Vagina (tissue), 2 donors: ENCODE results near the gene PDE9A. TPM values are rescaled to one million over a fixed set of nuclear protein-coding genes. Genes with fewer than 3 reads are reported as not detected.

Experiments used
- DNase-seq, 2 donors: peaks; one replicate each; pipeline ENCODE4 v3.0.0-alpha.2; 2017; ENCODE audit errors: extremely low spot score in 2 of 2
- H3K27ac ChIP-seq: fragments of 200-600 bp; sonication (generic); one replicate; pipeline ENCODE4 v1.5.1; 2019
- H3K27me3 ChIP-seq: fragments of 200-600 bp; sonication (generic); one replicate; pipeline ENCODE4 v1.5.1; 2019
- H3K36me3 ChIP-seq, 2 donors: fragments of 200-600 bp; sonication (generic); one replicate each; pipeline ENCODE4 v1.5.1; 2017 to 2019
- H3K4me1 ChIP-seq: fragments of 200-600 bp; sonication (generic); one replicate; pipeline ENCODE4 v1.5.1; 2019
- H3K4me3 ChIP-seq, 2 donors: fragments of 200-600 bp; sonication (generic); 1 replicate in 1 of 2; 2 replicates in 1 of 2; pipeline ENCODE4 v1.5.1; 2016 to 2019
- H3K9me3 ChIP-seq: fragments of 200-600 bp; sonication (generic); one replicate; pipeline ENCODE4 v1.5.1; 2019
- POLR2A ChIP-seq, 2 donors: fragments of 450-650 bp; IDR thresholded peaks; one replicate each; pipeline ENCODE4 v1.6.1; 2017; ENCODE audit warnings: antibody characterized with exemption in 2 of 2, mild to moderate bottlenecking in 2 of 2, moderate library complexity in 2 of 2
- POLR2AphosphoS5 ChIP-seq, 2 donors: sonication (generic); formaldehyde crosslinking; IDR thresholded peaks; one replicate each; pipeline ENCODE4 v1.9.0; 2017; ENCODE audit warnings: antibody characterized with exemption in 2 of 2, mild to moderate bottlenecking in 2 of 2, low read depth in 1 of 2; ENCODE audit not compliant: insufficient read depth in 1 of 2
- intact Hi-C: fragments of 100-400 bp; cut with DNase I; formaldehyde crosslinking; loops from one replicate; pipeline ENCODE4 v1.15.1; 2023
- total RNA-seq: library from RNA; depleted of rRNA; stranded (reverse); fragments of >200 nt; gene quantifications from one replicate; pipeline ENCODE4 v1.2.3, GENCODE V29; 2016
- TF ChIP-seq, protein P1 (sequence below), 3 experiments: fragments of 450-650 bp in 2 of 3; fragments of 200-600 bp in 1 of 3; sonication (generic) in 1 of 3; IDR thresholded peaks; one replicate each; pipeline ENCODE4 v1.5.1; 2017 to 2019; ENCODE audit warnings: antibody characterized with exemption in 3 of 3, mild to moderate bottlenecking in 2 of 3, moderate library complexity in 2 of 3

The PDE9A gene
- total RNA-seq, 1 donor from 2014 or later = 9.6 TPM

DNA sequence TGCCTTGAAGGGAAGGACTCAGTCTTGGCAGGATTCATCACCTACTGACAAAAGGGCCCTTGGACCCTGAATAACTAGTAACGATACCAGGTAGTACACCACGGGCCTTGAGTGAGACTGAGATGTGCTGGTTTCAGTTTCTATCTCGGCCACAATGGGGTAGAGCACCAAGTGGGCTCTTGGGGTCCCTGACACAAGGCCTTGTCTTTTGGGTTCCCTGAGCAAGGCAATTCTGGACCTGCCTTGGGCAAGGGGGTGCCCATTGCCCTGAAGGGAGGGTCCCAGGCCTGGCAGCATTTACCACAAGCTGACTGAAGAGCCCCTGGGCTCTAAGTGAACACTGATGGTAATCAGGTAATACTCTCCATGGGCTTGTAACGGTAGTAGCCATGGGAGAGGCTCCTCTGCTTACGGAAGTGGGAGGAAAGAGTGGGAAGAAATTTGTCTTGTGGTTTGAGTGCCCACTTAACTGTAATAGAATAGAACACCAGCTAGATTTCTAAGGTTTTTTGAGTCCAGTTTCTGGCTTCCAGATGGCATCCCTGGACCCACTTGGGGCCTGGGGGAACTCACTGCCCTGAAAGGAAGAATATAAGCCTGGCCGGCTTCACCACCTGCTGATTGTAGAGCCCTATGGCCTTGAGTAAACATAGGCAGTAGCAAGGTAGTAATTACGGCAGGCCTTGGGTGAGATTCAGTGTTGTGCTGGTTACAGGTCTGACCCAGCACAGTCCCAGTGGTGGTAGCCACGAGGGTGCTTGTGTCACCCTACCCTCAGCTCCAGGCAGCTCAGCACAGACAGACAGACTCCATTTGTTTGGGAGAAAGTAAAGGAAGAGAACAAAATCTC is 167.4 kb downstream of the PDE9A start:
- H3K4me1 ChIP-seq = no peaks in the 10 kb centered on the region
- no peak for DNase-seq
- H3K9me3 ChIP-seq = no peaks in the 10 kb centered on the region
- no peaks in the 10 kb centered on the region for H3K36me3 ChIP-seq
- TF ChIP-seq POLR2AphosphoS5 (IDR thresholded peaks at IDR 0.05; ENCODE audit: insufficient read depth in 1 of 2, low read depth in 1 of 2) (no peak), POLR2A (IDR thresholded peaks at IDR 0.05) (no peak)
- TF ChIP-seq, protein P1, sequence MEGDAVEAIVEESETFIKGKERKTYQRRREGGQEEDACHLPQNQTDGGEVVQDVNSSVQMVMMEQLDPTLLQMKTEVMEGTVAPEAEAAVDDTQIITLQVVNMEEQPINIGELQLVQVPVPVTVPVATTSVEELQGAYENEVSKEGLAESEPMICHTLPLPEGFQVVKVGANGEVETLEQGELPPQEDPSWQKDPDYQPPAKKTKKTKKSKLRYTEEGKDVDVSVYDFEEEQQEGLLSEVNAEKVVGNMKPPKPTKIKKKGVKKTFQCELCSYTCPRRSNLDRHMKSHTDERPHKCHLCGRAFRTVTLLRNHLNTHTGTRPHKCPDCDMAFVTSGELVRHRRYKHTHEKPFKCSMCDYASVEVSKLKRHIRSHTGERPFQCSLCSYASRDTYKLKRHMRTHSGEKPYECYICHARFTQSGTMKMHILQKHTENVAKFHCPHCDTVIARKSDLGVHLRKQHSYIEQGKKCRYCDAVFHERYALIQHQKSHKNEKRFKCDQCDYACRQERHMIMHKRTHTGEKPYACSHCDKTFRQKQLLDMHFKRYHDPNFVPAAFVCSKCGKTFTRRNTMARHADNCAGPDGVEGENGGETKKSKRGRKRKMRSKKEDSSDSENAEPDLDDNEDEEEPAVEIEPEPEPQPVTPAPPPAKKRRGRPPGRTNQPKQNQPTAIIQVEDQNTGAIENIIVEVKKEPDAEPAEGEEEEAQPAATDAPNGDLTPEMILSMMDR (IDR thresholded peaks at IDR 0.05) = no peak
- intact Hi-C loops = no loop called here
- no peak overlapping the region for H3K27ac ChIP-seq
- no peaks in the 10 kb centered on the region for H3K27me3 ChIP-seq
- no peak overlapping the region for H3K4me3 ChIP-seq

Other genes with a start within 250 kb of the PDE9A start
- 6.4 TPM for gene UBASH3A, start 249.7 kb upstream of the PDE9A start, total RNA-seq
- gene RSPH1, start 157.4 kb upstream of the PDE9A start, total RNA-seq = not detected
- gene SLC37A1, start 139.8 kb upstream of the PDE9A start, total RNA-seq = 11.8 TPM
- 23.8 TPM for gene WDR4, start 225.9 kb downstream of the PDE9A start, total RNA-seq
- gene NDUFV3, start 239.7 kb downstream of the PDE9A start, total RNA-seq = 48.4 TPM